Right renal pelvis (tissue), 4 donors: ENCODE results near the gene PFKM. TPM values are rescaled to one million over a fixed set of nuclear protein-coding genes. Genes with fewer than 3 reads are reported as not detected.
"Not testable (repeated sequence)": the region's sequence is repeated elsewhere in the genome, so short reads cannot be mapped to it uniquely, and the experiment has no call there.

Experiments used
- DNase-seq, 4 donors: peaks; one replicate each; pipeline ENCODE4 v3.0.0-alpha.2; 2013; ENCODE audit warnings: low read depth in 4 of 4, low spot score in 3 of 4, missing footprints in 1 of 4
- polyA plus RNA-seq, 4 donors: library from polyadenylated mRNA; unstranded; fragments of 120-200 nt; gene quantifications; one replicate each; pipeline ENCODE4 v1.2.1, GENCODE V29; 2013; ENCODE audit not compliant: insufficient read length in 4 of 4

PFKM gene
- polyA plus RNA-seq, 4 donors: 92.6 to 108 (median 96.8) TPM

DNA sequence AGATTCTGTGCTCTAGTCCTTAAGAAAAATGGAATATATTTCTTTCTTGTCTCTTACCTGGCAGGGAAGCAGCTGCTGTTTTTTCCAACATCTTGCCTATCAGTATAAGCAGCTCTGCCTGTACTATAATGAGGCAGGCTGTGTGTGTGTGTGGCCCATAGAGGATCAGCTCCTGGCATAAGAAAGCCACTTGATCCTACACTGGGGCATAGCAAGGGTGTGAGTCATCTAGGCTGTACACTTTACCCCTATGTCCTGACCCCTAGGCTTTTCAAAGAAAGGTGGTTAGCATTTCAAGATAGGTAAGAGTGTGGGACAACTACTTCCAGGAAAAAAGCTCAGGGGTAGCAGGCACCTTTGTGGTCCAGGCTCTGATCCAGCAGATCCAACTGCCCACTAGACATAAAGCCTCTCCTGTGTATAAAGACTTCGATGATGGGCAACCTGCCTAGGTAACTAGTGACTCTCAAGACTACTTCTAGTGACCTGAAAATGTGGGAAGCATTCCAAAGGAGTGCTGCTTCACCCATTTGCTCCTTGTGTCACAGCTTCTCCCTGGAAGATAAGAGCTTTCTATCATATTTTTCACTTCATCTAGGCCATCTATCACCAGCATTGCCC, 8.4 kb upstream of the PFKM start:
- no peak for DNase-seq

DNA sequence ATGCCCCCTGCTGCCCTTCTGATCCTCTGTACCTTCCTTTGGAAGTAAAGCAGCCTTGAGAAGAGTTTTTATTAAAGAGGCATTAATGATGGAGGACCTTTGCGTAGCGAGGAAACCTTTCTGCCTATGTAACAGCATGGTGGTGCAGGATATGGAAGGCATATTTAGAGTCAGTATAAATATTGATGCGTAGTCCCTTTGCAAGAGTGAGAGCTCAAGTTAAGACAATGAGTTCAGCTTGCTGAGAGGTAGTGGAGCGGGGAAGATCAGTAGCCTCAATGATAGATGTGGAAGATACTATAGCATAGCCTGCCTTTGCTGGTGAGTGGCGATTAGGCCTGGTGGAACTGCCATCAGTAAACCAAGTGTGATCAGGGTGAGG, 7.9 kb upstream of the PFKM start:
- DNase-seq: not testable (repeated sequence)

DNA sequence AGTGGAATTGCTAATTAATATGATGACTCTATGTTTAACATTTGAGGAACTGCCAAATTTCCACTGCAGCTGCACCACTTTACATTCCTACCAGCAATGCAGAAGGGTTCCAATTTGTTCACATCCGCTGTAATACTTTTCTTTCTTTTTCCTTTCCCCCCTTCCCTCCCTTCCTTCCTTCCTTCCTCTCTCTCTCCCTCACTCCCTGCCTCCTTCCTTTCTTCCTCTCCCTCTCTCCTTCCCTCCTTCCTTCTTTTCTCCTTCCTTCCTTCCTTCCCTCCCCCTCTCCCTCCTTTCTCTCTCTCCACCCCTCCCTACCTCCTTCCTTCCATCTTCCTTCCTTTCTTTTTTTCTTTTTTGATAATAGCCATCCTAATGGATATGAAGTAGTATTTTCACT, 3.2 kb upstream of the PFKM start:
- DNase-seq: no peak

DNA sequence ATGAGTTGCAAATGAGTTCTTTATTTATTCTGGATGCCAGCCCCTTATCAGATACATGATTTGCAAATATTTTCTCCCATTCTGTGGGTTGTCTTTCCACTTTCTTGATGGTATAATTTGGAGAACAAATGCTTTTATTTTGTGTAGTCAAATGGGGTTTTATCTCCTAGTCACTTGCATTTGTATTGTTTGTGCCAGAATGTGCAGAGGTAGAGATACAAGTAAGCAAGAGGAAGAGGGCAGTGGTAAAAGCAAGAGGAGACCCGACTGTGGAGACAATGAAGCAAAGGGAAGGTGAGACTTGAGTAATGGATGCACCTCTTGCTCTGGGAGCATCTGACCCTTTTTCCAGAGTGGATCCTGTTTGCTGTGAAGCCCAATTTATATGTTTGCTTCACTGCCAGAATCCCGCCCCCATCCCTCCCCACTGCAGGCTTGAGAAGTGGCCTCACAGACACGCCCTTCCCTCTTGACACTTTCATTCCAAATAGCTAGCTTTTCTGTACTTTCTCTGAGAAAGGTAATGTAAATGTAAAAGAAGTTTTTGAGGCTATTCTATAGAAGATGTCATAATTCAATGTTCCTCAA, 786 bp upstream of the PFKM start:
- no peak for DNase-seq

DNA sequence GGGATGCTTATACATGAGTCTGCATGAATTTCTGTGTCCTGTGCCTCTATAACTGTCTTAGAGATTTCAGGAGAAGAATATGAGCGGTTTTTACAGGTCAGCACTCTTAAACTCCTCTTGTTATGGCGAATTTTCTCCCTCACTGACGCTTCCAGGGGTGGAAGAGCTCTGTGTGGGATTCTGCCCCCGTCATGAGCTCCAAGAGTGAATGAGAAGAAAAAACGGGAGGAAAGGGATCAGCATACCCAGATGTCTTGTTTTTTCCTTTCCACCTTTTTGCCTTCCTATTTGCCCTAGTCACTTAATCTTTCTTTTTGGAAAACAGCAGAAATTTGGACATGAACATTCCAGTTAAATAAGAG, 651 bp downstream of the PFKM start:
- no peak for DNase-seq

DNA sequence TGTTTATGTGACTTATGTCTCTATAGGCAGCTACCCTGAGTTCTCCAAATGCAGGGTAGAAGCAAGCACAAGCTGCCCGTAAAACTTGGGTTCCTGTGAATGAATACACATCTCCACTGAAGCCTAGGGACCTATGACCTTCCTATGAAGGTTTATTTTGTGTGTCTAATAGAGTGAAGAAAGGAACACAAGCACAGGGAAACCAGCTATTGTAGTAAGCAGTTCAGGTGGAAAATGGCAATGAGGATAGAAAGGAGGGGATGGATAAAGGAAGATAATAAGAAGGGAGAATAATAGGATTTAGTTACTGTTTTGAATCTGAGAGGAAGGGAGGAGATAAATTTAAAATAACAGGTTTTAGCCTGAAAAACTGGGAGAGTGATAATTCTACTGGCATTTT, 2.4 kb downstream of the PFKM start:
- DNase-seq: no peak

DNA sequence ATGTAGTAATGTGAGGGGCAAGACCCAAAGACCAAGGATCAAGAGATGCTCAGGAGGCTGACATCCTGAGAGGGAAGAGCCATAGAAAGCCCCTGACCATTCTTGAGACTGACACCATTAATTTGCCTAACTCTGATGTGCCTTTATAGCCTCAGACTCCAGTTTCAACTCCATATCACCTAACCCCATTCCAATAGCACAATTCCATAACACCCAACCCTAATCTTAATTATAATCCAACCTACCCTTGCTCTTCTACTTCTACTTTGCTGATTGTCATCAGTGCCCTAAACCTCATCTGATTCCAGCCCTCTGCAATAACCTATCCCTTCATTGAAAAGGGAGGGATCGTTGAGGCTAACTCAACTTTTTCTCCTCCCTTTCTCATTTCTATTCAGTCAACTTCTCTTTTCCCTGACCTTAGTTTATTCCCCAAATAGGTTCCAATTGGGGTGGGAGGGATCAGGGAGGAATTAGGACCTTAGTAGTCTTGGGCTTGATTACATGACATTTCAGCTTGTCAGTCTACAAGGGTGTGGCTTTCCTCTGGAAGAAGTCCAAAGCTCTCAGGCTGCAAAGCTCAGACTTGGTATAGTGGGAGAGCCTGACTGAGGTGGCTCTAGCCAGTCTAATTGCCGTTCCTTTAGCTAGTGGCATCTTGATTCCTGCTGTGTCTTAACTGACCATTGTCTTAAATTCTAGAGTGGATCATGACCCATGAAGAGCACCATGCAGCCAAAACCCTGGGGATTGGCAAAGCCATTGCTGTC, 3.1 kb downstream of the PFKM start:
- no peak for DNase-seq

DNA sequence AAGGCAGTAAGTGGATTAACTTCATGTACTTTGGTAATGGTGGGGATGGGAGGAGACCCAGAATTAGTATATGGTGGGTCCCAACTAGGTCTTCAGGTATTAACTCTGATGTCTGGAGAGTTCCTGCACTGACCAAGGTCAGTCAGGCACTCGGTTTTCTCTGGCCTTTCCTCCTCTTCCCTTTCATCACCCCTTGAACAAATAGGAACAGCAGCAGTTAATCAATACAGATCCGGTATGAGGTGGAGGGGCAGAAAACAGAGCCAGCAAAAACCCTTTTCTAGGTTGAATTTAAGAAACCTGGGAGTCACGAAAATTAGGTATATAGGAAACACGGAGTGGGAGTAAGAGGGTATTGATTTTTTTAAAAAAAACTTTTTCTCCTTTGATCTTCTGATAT, 4.0 kb downstream of the PFKM start:
- DNase-seq: no peak

DNA sequence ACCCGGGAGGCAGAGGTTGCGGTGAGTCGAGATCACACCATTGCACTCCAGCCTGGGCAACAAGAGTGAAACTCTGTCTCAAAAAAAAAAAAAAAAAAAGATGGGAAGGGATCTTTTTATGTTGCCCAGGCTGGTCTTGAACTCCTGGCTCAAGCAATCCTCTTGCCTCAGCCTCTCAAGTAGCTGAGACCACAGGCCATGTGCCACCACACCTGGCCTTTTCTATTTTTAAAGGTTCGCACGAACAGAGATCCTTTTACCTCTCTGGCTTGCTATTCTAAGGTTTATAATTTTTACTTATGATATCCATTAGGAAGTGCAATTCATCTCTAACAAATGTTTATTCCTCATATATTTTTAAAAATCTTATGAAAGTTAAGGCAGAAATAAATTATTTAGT, 6.4 kb downstream of the PFKM start:
- DNase-seq: not testable (repeated sequence)

DNA sequence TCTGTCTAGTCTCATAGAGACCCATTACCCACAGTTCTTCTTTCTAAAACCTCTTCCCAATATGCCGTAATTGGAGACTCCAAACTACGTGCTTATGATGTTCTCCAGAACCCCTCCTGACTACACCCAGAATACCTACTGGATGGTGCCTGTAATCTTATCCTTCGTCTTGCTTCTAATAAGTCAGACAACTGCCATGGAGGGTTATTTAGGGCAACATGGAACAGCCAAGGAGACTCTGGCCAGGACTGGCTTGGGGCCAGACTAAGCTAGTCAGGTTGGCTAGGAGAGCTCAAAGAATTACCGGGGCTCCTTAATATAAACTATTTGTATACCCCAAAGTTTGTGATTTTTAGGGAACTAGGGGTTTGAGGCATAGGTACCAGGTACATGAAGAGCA, 6.8 kb downstream of the PFKM start:
- no peak for DNase-seq

DNA sequence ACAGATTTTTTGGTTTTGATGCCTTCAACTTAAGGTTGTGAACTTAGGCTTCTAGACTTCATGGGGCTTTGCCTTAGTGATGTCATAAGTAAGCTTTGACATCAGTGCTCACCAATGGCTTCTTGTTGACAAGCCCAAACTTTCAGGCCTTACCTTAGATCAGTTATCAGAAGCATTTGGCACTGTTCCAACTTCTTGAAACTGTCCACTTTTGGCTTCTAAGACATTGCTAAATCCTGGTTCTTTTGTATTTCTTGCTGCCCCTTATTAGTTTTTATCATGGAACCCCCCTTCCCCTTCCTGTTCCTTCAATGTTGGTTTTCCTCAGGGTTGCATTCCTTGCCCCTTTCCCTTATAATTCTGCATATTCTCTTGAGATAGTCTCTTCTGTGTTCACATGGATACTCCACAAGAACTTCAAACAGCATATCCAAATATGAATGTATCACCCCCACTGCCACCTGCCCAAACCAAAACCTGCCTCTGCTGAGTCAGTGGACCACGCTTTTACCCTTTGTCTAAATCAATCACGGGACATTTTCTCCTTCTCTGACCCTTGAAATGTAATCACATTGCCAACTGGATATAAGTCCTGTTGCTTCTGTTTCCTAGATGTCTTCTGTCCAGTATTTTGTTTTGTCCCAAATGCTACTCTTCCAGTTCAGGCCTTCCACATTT, 7.9 kb downstream of the PFKM start:
- DNase-seq: no peak

DNA sequence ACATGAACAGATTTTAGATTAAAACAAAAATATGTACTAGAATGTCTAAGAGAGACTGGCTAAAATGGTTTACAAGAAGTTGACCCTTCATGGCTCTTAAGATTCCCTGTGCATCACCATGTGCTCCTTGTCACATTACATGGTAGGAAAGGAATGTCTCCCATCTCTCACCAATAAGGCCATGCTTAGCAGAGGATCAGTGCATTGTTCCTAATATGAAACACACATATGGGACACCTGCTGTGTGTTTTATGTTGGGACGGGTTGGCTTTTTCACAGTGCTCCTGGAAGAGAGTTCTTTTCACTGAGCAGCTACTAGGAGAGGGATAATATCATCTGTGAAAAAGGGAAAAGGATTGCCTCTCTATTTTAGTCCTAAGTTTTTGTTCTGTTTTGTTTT, 9.6 kb downstream of the PFKM start:
- no peak for DNase-seq

DNA sequence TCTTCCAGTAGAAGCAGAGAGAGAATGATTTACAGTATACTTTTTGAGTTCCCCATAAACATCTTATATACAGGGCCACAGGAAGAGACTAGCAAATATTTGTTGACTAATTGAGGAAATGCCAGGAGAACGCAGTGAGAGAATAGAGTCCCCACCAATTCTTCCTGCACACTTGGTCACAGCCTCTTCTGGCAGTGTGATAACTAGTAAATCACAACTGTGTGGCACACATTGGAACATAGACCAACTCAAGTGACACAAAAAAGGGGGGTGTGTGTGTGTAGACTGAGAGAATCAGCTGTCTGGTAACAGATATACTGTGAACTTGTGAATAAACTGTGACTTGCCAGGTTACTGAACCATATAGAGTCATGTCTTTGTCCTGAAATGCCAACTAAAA, 10.2 kb downstream of the PFKM start:
- DNase-seq: no peak

DNA sequence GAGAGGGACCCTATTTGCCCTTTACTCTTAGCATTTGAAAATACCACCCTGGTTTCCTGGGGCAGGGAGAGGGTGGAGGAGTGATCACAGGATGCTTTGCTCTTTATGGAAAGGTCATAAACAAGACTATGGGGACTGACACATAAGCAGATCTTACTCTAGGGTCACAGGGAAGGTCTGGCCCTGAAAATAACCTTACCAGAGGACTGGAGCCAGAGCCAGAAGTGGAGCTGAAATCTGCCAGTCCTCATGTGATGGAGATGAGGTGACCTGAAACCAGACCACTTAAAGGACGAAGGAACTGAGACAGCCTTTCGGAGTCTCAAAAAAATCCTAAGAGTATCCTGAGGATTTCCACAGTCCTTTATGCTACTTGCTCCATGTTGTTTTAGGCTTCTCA, 12.4 kb downstream of the PFKM start:
- no peak for DNase-seq

DNA sequence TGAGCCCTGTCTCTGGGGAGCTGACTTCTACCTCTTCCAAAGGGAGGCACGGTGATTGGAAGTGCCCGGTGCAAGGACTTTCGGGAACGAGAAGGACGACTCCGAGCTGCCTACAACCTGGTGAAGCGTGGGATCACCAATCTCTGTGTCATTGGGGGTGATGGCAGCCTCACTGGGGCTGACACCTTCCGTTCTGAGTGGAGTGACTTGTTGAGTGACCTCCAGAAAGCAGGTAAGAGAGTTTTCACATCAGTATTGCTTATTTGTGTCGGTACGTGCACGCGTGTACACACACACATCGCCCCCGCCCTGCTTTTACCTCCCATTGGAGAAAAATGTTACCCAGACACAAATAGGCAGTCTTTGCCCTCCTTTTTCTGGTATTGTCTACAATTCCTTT, 13.7 kb downstream of the PFKM start:
- no peak for DNase-seq

DNA sequence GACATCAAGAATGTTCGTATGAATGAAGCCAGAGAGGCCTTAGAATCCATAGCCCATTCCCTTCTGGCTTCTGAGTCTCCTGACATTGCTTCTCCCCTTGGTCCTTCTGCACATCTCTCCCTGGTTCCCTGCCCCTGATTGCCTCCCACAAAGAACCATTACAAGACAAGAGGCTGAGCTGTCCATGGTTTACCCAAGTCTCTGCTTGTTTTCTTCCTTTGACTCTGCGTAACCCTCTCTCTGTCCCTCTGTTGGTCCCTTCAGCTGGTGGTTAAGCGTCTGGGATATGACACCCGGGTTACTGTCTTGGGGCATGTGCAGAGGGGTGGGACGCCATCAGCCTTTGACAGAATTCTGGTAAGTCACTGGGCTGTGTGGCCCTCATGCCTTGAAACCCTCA, 15.9 kb downstream of the PFKM start:
- no peak for DNase-seq

DNA sequence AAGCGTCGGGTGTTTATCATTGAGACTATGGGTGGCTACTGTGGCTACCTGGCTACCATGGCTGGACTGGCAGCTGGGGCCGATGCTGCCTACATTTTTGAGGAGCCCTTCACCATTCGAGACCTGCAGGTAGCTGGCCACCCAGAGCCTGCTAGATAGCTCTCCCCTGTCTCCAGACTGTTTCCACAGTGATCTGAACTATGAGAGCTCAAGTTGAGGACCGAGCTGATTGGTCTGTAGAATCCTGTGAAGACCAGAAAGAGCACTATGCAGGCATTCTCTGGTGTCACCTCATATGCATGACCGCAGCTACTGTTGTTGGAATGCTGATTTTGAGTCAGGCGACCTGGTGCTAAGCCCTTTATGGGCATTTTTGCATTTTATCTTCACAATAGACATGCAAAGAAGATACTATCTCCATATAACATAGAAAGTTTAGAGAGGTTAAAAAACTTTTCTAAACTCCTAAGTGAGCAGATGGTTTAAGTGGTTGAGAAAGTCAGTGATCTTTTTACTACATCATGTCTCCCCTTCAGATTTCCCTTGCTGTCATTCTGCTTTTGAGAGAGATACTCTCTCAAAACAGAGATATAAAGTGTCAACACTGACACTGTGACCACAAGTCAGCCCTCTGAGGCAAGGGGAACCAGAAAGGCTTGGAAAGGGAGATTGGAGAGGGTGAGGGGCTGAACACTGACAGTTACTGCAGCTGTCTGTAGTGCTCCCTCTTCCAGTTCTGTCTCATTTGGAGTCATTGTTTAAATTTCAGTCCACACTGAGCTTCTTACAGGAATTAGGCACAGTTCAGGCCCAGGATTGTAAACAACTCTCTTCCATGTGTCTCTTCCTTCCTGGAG, 23.9 kb downstream of the PFKM start:
- DNase-seq: no peak

DNA sequence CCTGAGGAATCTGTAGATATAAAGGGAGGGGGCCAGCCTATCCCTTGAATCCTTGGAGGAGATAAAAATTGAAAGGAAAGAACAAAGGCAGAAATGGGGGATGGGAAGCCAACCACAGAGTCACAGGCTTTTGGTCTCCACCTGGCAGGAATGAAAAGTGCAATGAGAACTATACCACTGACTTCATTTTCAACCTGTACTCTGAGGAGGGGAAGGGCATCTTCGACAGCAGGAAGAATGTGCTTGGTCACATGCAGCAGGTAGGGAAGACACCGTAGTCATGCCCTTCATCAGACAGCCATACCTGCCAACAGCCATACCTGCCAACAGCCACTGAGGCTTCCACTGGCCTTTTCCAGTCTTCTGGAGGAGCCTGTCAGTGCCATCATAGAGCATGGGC, 24.7 kb downstream of the PFKM start:
- DNase-seq: no peak

DNA sequence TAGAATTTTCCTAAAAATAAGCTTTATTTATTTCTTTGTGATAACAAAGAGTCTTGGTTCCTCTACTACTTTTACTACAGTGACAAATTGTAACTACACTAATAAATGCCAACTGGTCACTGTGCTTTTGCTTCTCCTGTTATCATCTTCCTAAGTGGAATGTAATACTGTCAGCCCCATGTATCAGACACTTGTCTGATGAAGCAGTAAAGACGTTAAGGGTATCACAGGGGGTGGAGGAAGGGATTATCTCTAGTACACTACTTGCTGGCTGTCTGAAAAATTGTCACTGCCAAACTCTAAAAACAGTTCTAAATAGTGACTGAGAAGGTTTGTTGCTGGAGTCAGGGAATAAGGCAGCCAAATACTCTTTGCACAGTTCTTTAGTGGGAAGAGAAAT, 26.8 kb downstream of the PFKM start:
- DNase-seq: no peak

DNA sequence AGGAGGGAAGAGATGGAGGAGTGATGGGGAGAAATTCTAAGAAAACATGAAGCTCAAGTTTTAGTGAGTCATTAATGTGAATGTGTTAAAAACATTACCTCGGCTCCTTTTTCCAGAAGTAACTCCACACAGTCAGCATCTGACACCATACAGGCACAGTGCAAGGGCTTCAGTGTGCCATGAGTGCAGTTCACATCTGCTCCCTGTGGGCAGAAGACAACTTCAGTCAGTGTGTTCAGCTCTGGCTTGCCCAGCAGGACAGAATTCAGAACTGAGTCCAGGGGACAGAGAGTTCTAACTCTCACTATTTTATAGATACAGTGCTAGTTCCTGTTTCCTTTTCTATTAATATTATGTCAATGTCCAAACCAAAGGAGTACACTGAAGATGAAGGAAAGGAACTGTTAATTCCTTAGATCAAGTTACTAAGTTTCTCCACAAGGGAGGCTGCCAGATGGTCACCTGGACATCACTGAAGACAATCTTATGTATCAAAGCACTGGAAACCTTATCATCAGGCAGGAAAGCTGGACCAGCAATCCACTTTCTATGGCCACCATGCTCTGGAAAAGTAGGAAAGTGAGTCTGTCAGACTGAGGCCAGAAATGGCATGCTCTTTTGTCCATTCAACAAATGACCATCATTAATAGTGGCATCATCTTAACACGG, 32.1 kb downstream of the PFKM start:
- no peak for DNase-seq
